Measurements from ENCODE around the gene CARMIL1.

Gene CARMIL1

DNA sequence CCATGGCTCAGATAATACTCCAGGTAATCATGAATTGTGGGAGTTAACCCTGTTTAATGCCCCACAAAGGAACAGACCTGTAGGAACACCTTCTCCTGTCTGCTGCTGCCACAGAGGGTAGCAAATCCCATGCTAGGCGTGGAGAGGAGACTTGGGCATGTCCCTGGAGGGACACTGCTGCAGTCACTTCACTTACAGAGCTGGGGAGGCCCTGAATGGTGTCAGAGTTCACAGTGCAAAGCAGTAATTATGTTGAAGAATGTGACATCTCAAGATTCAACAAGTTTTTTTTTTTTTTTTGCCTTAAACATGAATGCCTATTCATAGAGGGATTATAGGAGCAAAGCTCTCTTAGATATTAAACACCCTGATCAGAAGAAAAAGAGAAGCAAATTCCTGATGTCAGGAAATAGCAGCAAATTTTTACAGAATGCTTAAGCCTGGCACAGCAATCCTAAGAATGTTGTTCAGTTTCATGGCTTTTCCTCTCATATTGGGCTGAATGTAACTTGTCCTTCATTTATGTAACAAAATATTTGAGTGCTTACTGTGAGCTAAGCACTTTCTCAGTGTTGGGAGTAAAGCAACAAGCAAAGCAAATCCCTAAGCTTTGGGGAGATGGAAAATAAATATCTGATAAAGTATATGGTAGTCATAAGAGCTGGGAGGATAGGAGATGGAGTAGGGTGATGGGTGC is 45.0 kb downstream of the CARMIL1 start:
- no peak for DNase-seq
- no peaks in the 10 kb centered on the region for H3K27me3 ChIP-seq
- H3K4me3 ChIP-seq (ENCODE audit: low read depth, low read length) = no peak overlapping the region
- H3K36me3 ChIP-seq = no peaks in the 10 kb centered on the region
- no peaks in the 10 kb centered on the region for H3K9me3 ChIP-seq
- H3K4me1 ChIP-seq = no peaks in the 10 kb centered on the region
- TF ChIP-seq, protein P1, sequence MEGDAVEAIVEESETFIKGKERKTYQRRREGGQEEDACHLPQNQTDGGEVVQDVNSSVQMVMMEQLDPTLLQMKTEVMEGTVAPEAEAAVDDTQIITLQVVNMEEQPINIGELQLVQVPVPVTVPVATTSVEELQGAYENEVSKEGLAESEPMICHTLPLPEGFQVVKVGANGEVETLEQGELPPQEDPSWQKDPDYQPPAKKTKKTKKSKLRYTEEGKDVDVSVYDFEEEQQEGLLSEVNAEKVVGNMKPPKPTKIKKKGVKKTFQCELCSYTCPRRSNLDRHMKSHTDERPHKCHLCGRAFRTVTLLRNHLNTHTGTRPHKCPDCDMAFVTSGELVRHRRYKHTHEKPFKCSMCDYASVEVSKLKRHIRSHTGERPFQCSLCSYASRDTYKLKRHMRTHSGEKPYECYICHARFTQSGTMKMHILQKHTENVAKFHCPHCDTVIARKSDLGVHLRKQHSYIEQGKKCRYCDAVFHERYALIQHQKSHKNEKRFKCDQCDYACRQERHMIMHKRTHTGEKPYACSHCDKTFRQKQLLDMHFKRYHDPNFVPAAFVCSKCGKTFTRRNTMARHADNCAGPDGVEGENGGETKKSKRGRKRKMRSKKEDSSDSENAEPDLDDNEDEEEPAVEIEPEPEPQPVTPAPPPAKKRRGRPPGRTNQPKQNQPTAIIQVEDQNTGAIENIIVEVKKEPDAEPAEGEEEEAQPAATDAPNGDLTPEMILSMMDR (IDR thresholded peaks at IDR 0.05; ENCODE audit: low read depth, low read length) = no peak

DNA sequence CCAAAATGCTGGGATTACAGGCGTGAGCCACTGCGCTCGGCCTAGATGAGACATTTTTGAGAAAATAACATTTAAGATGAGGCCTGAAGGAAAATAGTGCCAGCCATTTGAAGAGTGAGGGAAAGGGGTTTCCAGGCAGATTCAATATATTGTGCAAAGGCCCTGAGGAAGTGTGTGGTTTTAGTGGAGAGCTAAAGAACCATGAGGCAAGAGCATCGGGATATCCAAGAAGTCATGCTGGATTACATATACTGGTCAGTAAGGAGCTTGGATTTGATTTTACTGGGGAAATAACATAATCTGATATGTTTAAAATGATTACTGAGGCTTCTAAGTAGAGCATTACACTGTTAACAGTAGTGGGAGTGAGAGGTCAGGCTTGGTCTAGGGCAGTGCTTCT is 47.0 kb downstream of the CARMIL1 start:
- H3K36me3 ChIP-seq = no peaks in the 10 kb centered on the region
- no peaks in the 10 kb centered on the region for H3K27me3 ChIP-seq
- no peaks in the 10 kb centered on the region for H3K9me3 ChIP-seq
- no peak for DNase-seq
- TF ChIP-seq, protein P1 (IDR thresholded peaks at IDR 0.05; ENCODE audit: low read depth, low read length) = no peak
- no peak overlapping the region for H3K4me3 ChIP-seq (ENCODE audit: low read depth, low read length)
- no peaks in the 10 kb centered on the region for H3K4me1 ChIP-seq

DNA sequence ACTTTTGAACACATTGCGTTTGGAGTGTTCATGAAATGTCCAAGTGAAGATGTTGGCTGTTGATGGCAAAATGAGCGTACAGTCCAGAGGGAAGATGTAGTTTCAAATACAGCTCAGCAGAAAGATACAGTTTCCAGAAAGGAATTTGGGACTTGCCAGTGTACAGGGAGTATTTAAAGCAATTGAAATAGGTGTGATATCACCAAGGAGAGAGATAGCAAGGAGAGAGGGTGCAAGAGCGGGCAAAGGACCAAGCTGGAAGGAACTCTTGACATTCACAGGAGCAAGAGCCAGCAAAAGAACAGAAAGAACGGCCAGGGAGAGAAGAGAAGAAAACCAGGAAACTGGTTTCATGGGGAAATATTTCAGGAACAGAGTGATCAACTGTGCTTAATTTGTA is 47.8 kb downstream of the CARMIL1 start:
- no peaks in the 10 kb centered on the region for H3K9me3 ChIP-seq
- H3K27me3 ChIP-seq = no peaks in the 10 kb centered on the region
- H3K4me3 ChIP-seq (ENCODE audit: low read depth, low read length) = no peak overlapping the region
- no peak for DNase-seq
- TF ChIP-seq, protein P1 (IDR thresholded peaks at IDR 0.05; ENCODE audit: low read depth, low read length) = no peak
- H3K36me3 ChIP-seq = no peaks in the 10 kb centered on the region
- H3K4me1 ChIP-seq = no peaks in the 10 kb centered on the region

DNA sequence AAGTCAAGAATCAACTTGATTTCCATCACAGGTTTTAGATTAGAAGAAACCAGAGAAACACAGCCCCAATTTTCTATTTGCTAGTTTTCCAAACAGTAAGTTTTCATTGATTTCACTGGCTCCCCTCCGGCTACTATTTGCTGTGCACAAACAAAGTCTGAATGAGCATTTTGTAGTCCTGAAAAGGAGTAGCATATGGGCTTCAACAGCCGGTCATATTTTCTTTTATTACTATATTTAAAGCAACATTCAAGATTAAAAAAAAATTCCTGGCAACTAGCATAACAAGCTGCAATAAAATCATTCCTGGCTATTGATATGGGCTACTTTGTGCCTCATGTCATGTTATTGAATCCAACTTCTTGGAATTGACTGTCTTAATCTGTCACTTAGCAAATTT is 48.3 kb downstream of the CARMIL1 start:
- Histone ChIP-seq H3K27me3 (no peaks in the 10 kb centered on the region), H3K36me3 (no peaks in the 10 kb centered on the region), H3K4me1 (no peaks in the 10 kb centered on the region), H3K9me3 (no peaks in the 10 kb centered on the region), H3K4me3 (ENCODE audit: low read depth, low read length) (no peak overlapping the region)
- no peak for DNase-seq
- TF ChIP-seq, protein P1 (IDR thresholded peaks at IDR 0.05; ENCODE audit: low read depth, low read length) = no peak

DNA sequence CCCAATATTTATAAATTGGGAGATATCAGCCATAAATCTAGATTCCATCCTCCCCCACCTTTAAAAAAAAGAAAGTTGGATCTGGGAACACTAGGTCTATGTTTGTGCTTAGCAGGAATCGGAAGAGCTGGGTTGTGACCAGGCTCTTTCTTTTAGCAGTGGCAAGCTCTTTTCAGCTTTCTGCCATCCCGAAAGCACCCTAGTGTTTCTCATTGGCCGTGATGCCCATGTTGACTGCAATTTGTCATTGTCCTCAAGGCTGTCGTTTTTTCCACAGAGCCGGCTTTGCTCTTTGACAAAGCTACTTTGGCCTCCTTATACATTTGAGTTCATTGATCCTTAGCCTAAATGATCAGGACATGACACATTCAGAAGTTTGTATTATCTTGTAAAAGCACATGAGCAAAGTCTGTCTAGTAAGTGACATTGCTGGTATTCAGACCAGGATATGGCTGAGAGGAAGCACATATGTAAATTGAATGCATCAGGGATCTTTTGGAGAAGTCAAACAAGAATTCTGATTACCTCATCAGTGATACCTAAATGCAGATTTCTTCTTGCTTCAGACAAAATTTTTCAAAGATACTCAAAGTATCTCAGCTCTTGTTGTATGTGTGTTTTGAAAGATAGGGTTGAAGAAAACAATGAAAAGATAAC is 50.1 kb downstream of the CARMIL1 start:
- H3K36me3 ChIP-seq = no peaks in the 10 kb centered on the region
- no peak overlapping the region for H3K4me3 ChIP-seq (ENCODE audit: low read depth, low read length)
- TF ChIP-seq, protein P1 (IDR thresholded peaks at IDR 0.05; ENCODE audit: low read depth, low read length) = no peak
- H3K27me3 ChIP-seq = no peaks in the 10 kb centered on the region
- H3K9me3 ChIP-seq = no peaks in the 10 kb centered on the region
- no peaks in the 10 kb centered on the region; the same call in 1 of the 2 replicates for H3K4me1 ChIP-seq
- no peak for DNase-seq

DNA sequence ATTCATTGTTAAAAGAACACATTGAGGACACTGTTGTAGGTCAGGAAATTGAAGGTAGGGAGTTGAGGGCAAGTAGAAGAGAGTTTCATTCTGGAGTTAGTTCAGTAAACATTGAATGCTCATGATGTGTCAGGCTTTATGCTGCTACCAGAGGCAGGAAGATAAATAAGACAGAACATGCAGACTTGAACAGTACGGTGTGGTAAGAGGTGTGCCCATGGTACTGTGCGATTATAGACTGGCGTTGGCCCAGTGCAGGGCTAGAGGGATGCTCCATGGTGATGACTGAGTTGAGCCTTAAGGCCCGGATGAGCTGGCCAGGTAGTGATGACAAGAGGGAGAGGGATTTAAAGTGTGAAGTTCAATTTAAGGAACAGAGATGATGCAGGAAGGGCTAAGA is 50.8 kb downstream of the CARMIL1 start:
- H3K4me1 ChIP-seq = no peaks in the 10 kb centered on the region; the same call in 1 of the 2 replicates
- TF ChIP-seq, protein P1 (IDR thresholded peaks at IDR 0.05; ENCODE audit: low read depth, low read length) = no peak
- H3K36me3 ChIP-seq = no peaks in the 10 kb centered on the region
- no peaks in the 10 kb centered on the region for H3K27me3 ChIP-seq
- H3K4me3 ChIP-seq (ENCODE audit: low read depth, low read length) = no peak overlapping the region
- no peaks in the 10 kb centered on the region for H3K9me3 ChIP-seq
- DNase-seq = no peak

All from BE2C (cell line).